HG02852 (cell line): Measurements from ENCODE around the gene CTNNA1.
"Not testable (repeated sequence)": the region's sequence is repeated elsewhere in the genome, so short reads cannot be mapped to it uniquely, and the experiment has no call there.

Source experiments
- ATAC-seq: cut with Tn5 transposase; IDR thresholded peaks from one replicate; pipeline ENCODE4 v1.9.1; 2021; ENCODE audit warnings: mild to moderate bottlenecking, moderate library complexity; ENCODE audit not compliant: unreplicated experiment

Gene CTNNA1

GRCh38 chr5:138725153-138725817, 27.9 kb upstream of the CTNNA1 start:
- ATAC-seq: no peak

GRCh38 chr5:138725818-138726416, 27.3 kb upstream of the CTNNA1 start:
- no peak for ATAC-seq

- ATAC-seq: no peak
Observed at GRCh38 chr5:138726848-138727247, 26.4 kb upstream of the CTNNA1 start.

GRCh38 chr5:138730496-138730895, 22.7 kb upstream of the CTNNA1 start:
- not testable (repeated sequence) for ATAC-seq

- ATAC-seq: no peak
Observed at GRCh38 chr5:138732466-138732865, 20.8 kb upstream of the CTNNA1 start.

- no peak for ATAC-seq
Observed at GRCh38 chr5:138732933-138733332, 20.3 kb upstream of the CTNNA1 start.

- ATAC-seq: no peak
Observed at GRCh38 chr5:138733509-138733908, 19.7 kb upstream of the CTNNA1 start.

- ATAC-seq: no peak
Observed at GRCh38 chr5:138736293-138736692, 16.9 kb upstream of the CTNNA1 start.

GRCh38 chr5:138737494-138738265, 15.5 kb upstream of the CTNNA1 start:
- no peak for ATAC-seq

GRCh38 chr5:138738399-138738798, 14.8 kb upstream of the CTNNA1 start:
- no peak for ATAC-seq

- no peak for ATAC-seq
Observed at GRCh38 chr5:138739938-138740337, 13.3 kb upstream of the CTNNA1 start.

GRCh38 chr5:138743484-138743883, 9.7 kb upstream of the CTNNA1 start:
- ATAC-seq: no peak

GRCh38 chr5:138745268-138745667, 8.0 kb upstream of the CTNNA1 start:
- ATAC-seq: no peak

GRCh38 chr5:138748630-138749081, 4.6 kb upstream of the CTNNA1 start:
- ATAC-seq: no peak

GRCh38 chr5:138751344-138751743, 1.9 kb upstream of the CTNNA1 start:
- ATAC-seq: not testable (repeated sequence)

- ATAC-seq: no peak
Observed at GRCh38 chr5:138752341-138752950, 779 bp upstream of the CTNNA1 start.

- peak; percentile 18 for ATAC-seq
Observed at GRCh38 chr5:138753794-138754698, 821 bp downstream of the CTNNA1 start.

- no peak for ATAC-seq
Observed at GRCh38 chr5:138754699-138755057, 1.5 kb downstream of the CTNNA1 start.

GRCh38 chr5:138755084-138755748, 2.0 kb downstream of the CTNNA1 start:
- peak; percentile 64 for ATAC-seq
